H1 (cell line): ENCODE results near the gene TMED8. TPM values are rescaled to one million over a fixed set of nuclear protein-coding genes. Genes with fewer than 3 reads are reported as not detected.
A peak's percentile ranks its signal among the peaks of the same experiment; 100 is the strongest.

Experiments
- BCL11A ChIP-seq, 2 experiments: IDR thresholded peaks; one replicate each; pipeline ENCODE4 v1.6.1; 2011; ENCODE audit warnings: low read depth in 2 of 2, low read length in 2 of 2, mild to moderate bottlenecking in 2 of 2
- CHD2 ChIP-seq: IDR thresholded peaks from 2 replicates; pipeline ENCODE4 v1.6.1; 2012; ENCODE audit warnings: low read length, improper control_type of control experiment
- CREB1 ChIP-seq: IDR thresholded peaks from 2 replicates; pipeline ENCODE4 v1.6.1; 2012; ENCODE audit warnings: inconsistent platforms
- EGR1 ChIP-seq: IDR thresholded peaks from 2 replicates; pipeline ENCODE4 v1.6.1; 2011; ENCODE audit warnings: low read depth, low read length, borderline replicate concordance
- GTF2F1 ChIP-seq: IDR thresholded peaks from 2 replicates; pipeline ENCODE4 v1.6.1; 2012; ENCODE audit warnings: low read depth, low read length, improper control_type of control experiment, borderline replicate concordance
- HDAC6 ChIP-seq: IDR thresholded peaks from one replicate; pipeline ENCODE4 v1.7.1; 2012; ENCODE audit warnings: low read depth, mild to moderate bottlenecking, inconsistent platforms, low read length, moderate library complexity
- JUND ChIP-seq: IDR thresholded peaks from 2 replicates; pipeline ENCODE4 v1.6.1; 2011; ENCODE audit warnings: mild to moderate bottlenecking, improper control_type of control experiment, low read length
- KDM1A ChIP-seq: fragments of 200-600, 300-600 bp; sonication (generic); IDR thresholded peaks from 2 replicates; pipeline ENCODE4 v1.7.1; 2016; ENCODE audit warnings: mild to moderate bottlenecking, low read length, borderline replicate concordance
- KDM4A ChIP-seq: IDR thresholded peaks from one replicate; pipeline ENCODE4 v1.7.1; 2012; ENCODE audit warnings: low read depth, mild to moderate bottlenecking, moderate library complexity, low read length, inconsistent platforms; ENCODE audit not compliant: severe bottlenecking
- MAFK ChIP-seq: IDR thresholded peaks from 2 replicates; pipeline ENCODE4 v1.6.1; 2012; ENCODE audit warnings: low read depth, mild to moderate bottlenecking, improper control_type of control experiment, low read length
- MAX ChIP-seq: IDR thresholded peaks from 2 replicates; pipeline ENCODE4 v1.6.1; 2012; ENCODE audit warnings: inconsistent platforms
- NANOG ChIP-seq: IDR thresholded peaks from 2 replicates; pipeline ENCODE4 v1.6.1; 2011; ENCODE audit warnings: low read length, low read depth, mild to moderate bottlenecking, inconsistent platforms; ENCODE audit not compliant: insufficient read depth, poor library complexity, severe bottlenecking
- POLR2AphosphoS5 ChIP-seq: IDR thresholded peaks from 2 replicates; pipeline ENCODE4 v1.6.1; 2011; ENCODE audit warnings: low read depth, low read length
- RAD21 ChIP-seq, 2 experiments: IDR thresholded peaks in 1 of 2; conservative IDR thresholded peaks in 1 of 2; 2 replicates each; pipeline ENCODE4 v1.6.1; 2011; ENCODE audit warnings: low read depth in 2 of 2, low read length in 2 of 2, improper control_type of control experiment in 1 of 2, inconsistent platforms in 1 of 2, mild to moderate bottlenecking in 1 of 2, moderate library complexity in 1 of 2
- RBBP5 ChIP-seq: IDR thresholded peaks from 2 replicates; pipeline ENCODE4 v1.7.1; 2012; ENCODE audit warnings: low read depth, mild to moderate bottlenecking, inconsistent platforms, low read length, moderate library complexity, borderline replicate concordance
- RNF2 ChIP-seq: fragments of 200-900, 300-1000 bp; sonication (generic); IDR thresholded peaks from 2 replicates; pipeline ENCODE4 v1.7.1; 2016; ENCODE audit warnings: borderline replicate concordance, low read depth, mild to moderate bottlenecking, antibody characterized with exemption, low read length; ENCODE audit not compliant: poor library complexity, severe bottlenecking; ENCODE audit errors: missing control alignments
- SAP30 ChIP-seq: fragments of 300-600 bp; sonication (generic); IDR thresholded peaks from 2 replicates; pipeline ENCODE4 v1.7.1; 2012; ENCODE audit warnings: low read length, moderate library complexity, mild to moderate bottlenecking, inconsistent platforms; ENCODE audit not compliant: insufficient read depth, insufficient replicate concordance
- SIN3A ChIP-seq, 2 experiments: IDR thresholded peaks in 1 of 2; conservative IDR thresholded peaks in 1 of 2; 2 replicates each; pipeline ENCODE4 v1.6.1; 2011 to 2012; ENCODE audit warnings: low read length in 2 of 2, improper control_type of control experiment in 1 of 2, low read depth in 1 of 2, mild to moderate bottlenecking in 1 of 2
- TBP ChIP-seq: IDR thresholded peaks from 2 replicates; pipeline ENCODE4 v1.6.1; 2011; ENCODE audit warnings: low read depth, low read length, improper control_type of control experiment
- TCF12 ChIP-seq: IDR thresholded peaks from 2 replicates; pipeline ENCODE4 v1.6.1; 2011; ENCODE audit warnings: low read depth, mild to moderate bottlenecking, low read length
- polyA plus RNA-seq, 7 experiments: library from polyadenylated mRNA; depleted of rRNA in 3 of 7; stranded (reverse) in 5 of 7; unstranded in 2 of 7; fragments of >200 nt in 5 of 7; fragments of 200-250 nt in 2 of 7; gene quantifications; 1 replicate in 5 of 7; 2 replicates in 1 of 7; 4 replicates in 1 of 7; pipeline versions ENCODE4 v1.2.1 to v1.2.3, GENCODE V29; 2011 to 2013; ENCODE audit warnings: missing spikeins in 2 of 7, mixed read lengths in 2 of 7
- total RNA-seq: library from RNA; stranded (reverse); fragmentation: NEBNext Ultra II Directional; extraction: Animal tissue kit (Norgen Biotek cat#: 25700); gene quantifications from 2 replicates; pipeline ENCODE4 v1.2.1, GENCODE V29; 2021

The TMED8 gene
- total and polyA plus RNA-seq, 2 of the 8 experiments (the other 6 are each of a cell fraction or from before 2014, with no cell fraction given): 5.5 to 13.4 TPM

DNA sequence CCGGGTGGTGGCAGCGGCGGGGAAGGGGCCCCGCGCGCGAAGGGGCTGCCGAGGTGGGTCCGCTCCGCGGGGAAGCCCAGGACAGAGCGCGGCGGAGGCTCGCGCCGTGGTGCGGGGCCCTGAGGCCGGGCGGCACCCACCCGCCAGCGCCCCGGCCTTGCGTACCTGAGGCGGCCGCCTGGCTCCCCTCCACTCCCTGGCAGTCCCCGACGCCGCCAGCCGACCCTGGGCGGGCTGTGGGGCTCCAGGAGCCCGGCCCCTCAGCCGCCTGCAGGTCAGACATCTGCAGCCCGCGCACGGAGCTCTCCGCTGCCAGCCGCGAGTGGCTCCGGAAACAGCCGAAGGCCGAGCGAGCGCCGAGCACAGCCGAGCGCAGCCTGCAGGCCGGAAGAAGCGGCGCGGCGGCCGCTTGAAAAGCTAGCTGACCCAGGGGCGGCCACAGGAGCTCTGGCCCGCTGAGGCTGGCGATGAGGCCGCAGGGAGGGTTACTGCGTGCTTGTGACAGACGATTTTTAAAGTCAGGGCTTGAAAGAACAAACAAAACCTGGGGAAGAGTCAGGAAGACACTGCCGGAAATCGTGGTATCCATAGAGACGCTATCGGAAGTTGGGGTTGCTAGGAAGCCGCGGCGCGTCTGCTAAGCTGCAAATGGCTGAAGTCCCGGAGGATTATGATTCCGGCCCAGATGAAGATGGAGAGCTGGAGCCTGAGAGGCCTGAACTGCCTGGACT is at the start of gene TMED8, which contains the start of gene SAMD15 (continued):
- TF ChIP-seq RBBP5 (peak; percentile 56; the same call in 1 of the 2 replicates), KDM1A (no peak), SIN3A (conservative IDR thresholded peaks at IDR 0.05 in 1 of 2, IDR thresholded peaks at IDR 0.05 in 1 of 2; ENCODE audit: low read depth in 1 of 2, low read length in 2 of 2) (peak; percentile 95 to 96), JUND (no peak), TCF12 (no peak), TBP (0 out of 2 replicates have a peak, but pooled peaks have one; percentile 31), RNF2 (no peak), KDM4A (peak; percentile 90), HDAC6 (no peak), CREB1 (no peak), CHD2 (no peak), POLR2AphosphoS5 (no peak), MAX (0 out of 2 replicates have a peak, but pooled peaks have one; percentile 14), EGR1 (no peak), NANOG (no peak), SAP30 (peak; percentile 98), BCL11A (IDR thresholded peaks at IDR 0.05; ENCODE audit: low read depth in 2 of 2, low read length in 2 of 2) (no peak), RAD21 (IDR thresholded peaks at IDR 0.05 in 1 of 2, conservative IDR thresholded peaks at IDR 0.05 in 1 of 2; ENCODE audit: low read depth in 2 of 2, low read length in 2 of 2) (no peak), GTF2F1 (no peak), MAFK (no peak)
